Measurements from ENCODE around the gene NFASC. TPM values are rescaled to one million over a fixed set of nuclear protein-coding genes. Genes with fewer than 3 reads are reported as not detected.

The NFASC gene
- total RNA-seq, 1 experiment from 2014 or later = not detected

DNA sequence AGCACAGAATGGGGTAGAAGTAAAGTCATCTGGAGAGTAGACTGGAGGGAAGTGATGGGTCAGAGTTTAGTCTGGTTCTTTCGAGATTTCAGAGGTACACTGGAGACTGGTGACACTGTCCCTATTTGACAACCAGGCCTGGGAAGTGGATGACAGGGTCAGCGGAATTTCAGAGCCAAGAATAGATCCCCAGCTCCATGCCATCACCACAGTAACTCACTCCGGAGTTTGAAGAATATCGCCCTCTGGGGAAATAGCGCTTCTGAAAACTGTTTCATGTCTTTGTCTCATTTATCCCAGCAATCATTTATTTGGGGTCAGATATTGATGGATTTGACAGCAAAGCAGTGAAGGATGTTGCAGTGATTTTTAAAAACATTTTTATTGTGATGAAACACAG lies 7.6 kb upstream of the NFASC start:
- no peak for DNase-seq
- Mint-ChIP-seq H3K4me1 (ENCODE audit: low read depth, unreplicated experiment) (no peaks in the 10 kb centered on the region), H3K4me3 (ENCODE audit: low read depth, unreplicated experiment) (no peak overlapping the region), H3K27ac (ENCODE audit: unreplicated experiment) (no peak overlapping the region), H3K9me3 (ENCODE audit: low read depth, unreplicated experiment) (no peaks in the 10 kb centered on the region), H3K36me3 (ENCODE audit: insufficient read depth, unreplicated experiment) (no peaks in the 10 kb centered on the region), H3K27me3 (ENCODE audit: unreplicated experiment) (peaks cover 96% of the 10 kb centered on the region)
- intact Hi-C loops (cut with micrococcal nuclease; ENCODE audit: unreplicated experiment) = no loop called here
- TF ChIP-seq, protein P1, sequence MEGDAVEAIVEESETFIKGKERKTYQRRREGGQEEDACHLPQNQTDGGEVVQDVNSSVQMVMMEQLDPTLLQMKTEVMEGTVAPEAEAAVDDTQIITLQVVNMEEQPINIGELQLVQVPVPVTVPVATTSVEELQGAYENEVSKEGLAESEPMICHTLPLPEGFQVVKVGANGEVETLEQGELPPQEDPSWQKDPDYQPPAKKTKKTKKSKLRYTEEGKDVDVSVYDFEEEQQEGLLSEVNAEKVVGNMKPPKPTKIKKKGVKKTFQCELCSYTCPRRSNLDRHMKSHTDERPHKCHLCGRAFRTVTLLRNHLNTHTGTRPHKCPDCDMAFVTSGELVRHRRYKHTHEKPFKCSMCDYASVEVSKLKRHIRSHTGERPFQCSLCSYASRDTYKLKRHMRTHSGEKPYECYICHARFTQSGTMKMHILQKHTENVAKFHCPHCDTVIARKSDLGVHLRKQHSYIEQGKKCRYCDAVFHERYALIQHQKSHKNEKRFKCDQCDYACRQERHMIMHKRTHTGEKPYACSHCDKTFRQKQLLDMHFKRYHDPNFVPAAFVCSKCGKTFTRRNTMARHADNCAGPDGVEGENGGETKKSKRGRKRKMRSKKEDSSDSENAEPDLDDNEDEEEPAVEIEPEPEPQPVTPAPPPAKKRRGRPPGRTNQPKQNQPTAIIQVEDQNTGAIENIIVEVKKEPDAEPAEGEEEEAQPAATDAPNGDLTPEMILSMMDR (IDR thresholded peaks at IDR 0.05; ENCODE audit: unreplicated experiment) = no peak
- CTCF ChIA-PET = no interaction called here
- no TSS peak for BruUV-seq (replicated peaks)

DNA sequence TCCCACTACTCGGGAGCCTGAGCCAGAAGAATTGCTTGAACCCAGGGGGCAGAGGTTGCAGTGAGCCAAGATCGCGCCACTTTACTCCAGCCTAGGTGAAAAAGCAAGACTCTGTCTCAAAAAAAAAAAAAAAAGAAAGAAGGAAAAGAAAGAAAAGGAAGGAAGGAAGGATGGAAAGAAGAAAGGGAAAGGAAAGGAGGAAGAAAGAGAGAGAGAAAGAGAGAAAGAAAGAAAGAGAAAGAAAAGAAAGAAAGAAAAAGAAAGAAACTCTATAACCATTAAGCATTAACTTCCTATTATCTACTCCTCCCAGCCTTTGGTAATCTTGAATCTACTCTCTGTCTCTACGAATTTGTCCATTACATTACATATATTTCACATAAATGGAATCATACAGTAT lies 6.9 kb upstream of the NFASC start:
- CTCF ChIA-PET = no interaction called here
- no peak overlapping the region for H3K4me3 Mint-ChIP-seq (ENCODE audit: low read depth, unreplicated experiment)
- H3K27ac Mint-ChIP-seq (ENCODE audit: unreplicated experiment) = no peak overlapping the region
- BruUV-seq (replicated peaks) = no TSS peak
- no peaks in the 10 kb centered on the region for H3K36me3 Mint-ChIP-seq (ENCODE audit: insufficient read depth, unreplicated experiment)
- TF ChIP-seq, protein P1 (IDR thresholded peaks at IDR 0.05; ENCODE audit: unreplicated experiment) = no peak
- no peaks in the 10 kb centered on the region for H3K4me1 Mint-ChIP-seq (ENCODE audit: low read depth, unreplicated experiment)
- intact Hi-C loops (cut with micrococcal nuclease; ENCODE audit: unreplicated experiment) = no loop called here
- no peak for DNase-seq
- H3K9me3 Mint-ChIP-seq (ENCODE audit: low read depth, unreplicated experiment) = no peaks in the 10 kb centered on the region
- H3K27me3 Mint-ChIP-seq (ENCODE audit: unreplicated experiment) = peaks cover 96% of the 10 kb centered on the region

DNA sequence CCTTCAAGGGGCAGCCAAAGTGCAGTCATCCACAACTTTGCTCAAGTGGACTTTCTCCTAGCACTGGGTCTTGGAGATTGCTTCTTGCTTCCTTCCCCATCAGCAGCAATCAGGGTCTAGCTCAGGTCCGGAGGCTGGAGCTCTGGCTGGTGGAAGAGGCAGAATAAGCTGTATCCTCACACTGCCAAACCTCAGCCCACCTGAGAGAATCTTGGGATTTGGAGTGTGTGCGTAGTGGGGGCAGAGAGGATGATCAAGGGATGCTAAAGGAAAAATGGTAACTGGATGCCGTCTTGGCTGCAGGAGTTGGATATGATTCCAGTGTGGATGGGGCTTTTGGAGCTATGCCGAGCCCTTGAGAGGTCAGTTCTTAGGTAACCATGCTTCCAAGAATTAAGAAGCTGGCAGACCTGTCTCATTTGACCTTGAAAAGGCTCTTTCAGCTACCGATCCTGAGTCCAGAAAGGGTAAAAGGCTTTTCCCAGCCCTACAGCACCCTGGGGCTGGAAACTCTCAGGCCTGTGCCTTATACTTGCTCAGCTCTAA lies 4.5 kb upstream of the NFASC start:
- CTCF ChIA-PET = no interaction called here
- no peaks in the 10 kb centered on the region for H3K4me1 Mint-ChIP-seq (ENCODE audit: low read depth, unreplicated experiment)
- DNase-seq = no peak
- TF ChIP-seq, protein P1 (IDR thresholded peaks at IDR 0.05; ENCODE audit: unreplicated experiment) = no peak
- H3K36me3 Mint-ChIP-seq (ENCODE audit: insufficient read depth, unreplicated experiment) = no peaks in the 10 kb centered on the region
- BruUV-seq (replicated peaks) = no TSS peak
- peaks cover 100% of the 10 kb centered on the region for H3K27me3 Mint-ChIP-seq (ENCODE audit: unreplicated experiment)
- intact Hi-C loops (cut with micrococcal nuclease; ENCODE audit: unreplicated experiment) = no loop called here
- H3K9me3 Mint-ChIP-seq (ENCODE audit: low read depth, unreplicated experiment) = no peaks in the 10 kb centered on the region
- no peak overlapping the region for H3K27ac Mint-ChIP-seq (ENCODE audit: unreplicated experiment)
- H3K4me3 Mint-ChIP-seq (ENCODE audit: low read depth, unreplicated experiment) = no peak overlapping the region

- intact Hi-C loops (cut with micrococcal nuclease; ENCODE audit: unreplicated experiment) = no loop called here
- Mint-ChIP-seq H3K27ac (ENCODE audit: unreplicated experiment) (no peak overlapping the region), H3K4me3 (ENCODE audit: low read depth, unreplicated experiment) (no peak overlapping the region), H3K27me3 (ENCODE audit: unreplicated experiment) (peaks cover 100% of the 10 kb centered on the region), H3K4me1 (ENCODE audit: low read depth, unreplicated experiment) (no peaks in the 10 kb centered on the region), H3K36me3 (ENCODE audit: insufficient read depth, unreplicated experiment) (no peaks in the 10 kb centered on the region), H3K9me3 (ENCODE audit: low read depth, unreplicated experiment) (no peaks in the 10 kb centered on the region)
- CTCF ChIA-PET = no interaction called here
- TF ChIP-seq, protein P1 (IDR thresholded peaks at IDR 0.05; ENCODE audit: unreplicated experiment) = no peak
- DNase-seq = no peak
- BruUV-seq (replicated peaks) = no TSS peak
These were observed 3.5 kb upstream of the NFASC start for GRCh38 chr1:204867203-204867602.

Data from Calu3 (cell line).